Fibroblast of pulmonary artery (primary cell): ENCODE results near the gene AGAP1.

ENCODE experiments used
- DNase-seq: peaks from one replicate; pipeline ENCODE4 v3.0.0-alpha.2; 2010; ENCODE audit warnings: low read depth
- H3K4me3 ChIP-seq: replicated peaks from 2 replicates; pipeline ENCODE4 v1.5.1; 2011; ENCODE audit warnings: low read depth, mild to moderate bottlenecking, control low read depth, low read length, moderate library complexity
- CTCF ChIP-seq: IDR thresholded peaks from 2 replicates; pipeline ENCODE4 v1.5.1; 2011; ENCODE audit warnings: mild to moderate bottlenecking, control low read depth, low read length, inconsistent platforms; ENCODE audit errors: missing control alignments

The AGAP1 gene

GRCh38 chr2:235543851-235544688 lies 50.2 kb downstream of the AGAP1 start:
- no peak overlapping the region for H3K4me3 ChIP-seq
- TF ChIP-seq CTCF, result no peak
- no peak for DNase-seq

- no peak for TF ChIP-seq CTCF
- no peak for DNase-seq
- H3K4me3 ChIP-seq, result no peak overlapping the region
These were observed 50.8 kb downstream of the AGAP1 start for GRCh38 chr2:235544689-235544969.

GRCh38 chr2:235545339-235546150 lies 51.7 kb downstream of the AGAP1 start:
- no peak overlapping the region for H3K4me3 ChIP-seq
- DNase-seq, result no peak
- TF ChIP-seq CTCF, result no peak

GRCh38 chr2:235546151-235546435 lies 52.2 kb downstream of the AGAP1 start:
- H3K4me3 ChIP-seq, result no peak overlapping the region
- no peak for DNase-seq
- TF ChIP-seq CTCF, result no peak

GRCh38 chr2:235546436-235546835 lies 52.6 kb downstream of the AGAP1 start:
- no peak overlapping the region for H3K4me3 ChIP-seq
- no peak for DNase-seq
- TF ChIP-seq CTCF, result no peak

GRCh38 chr2:235549735-235550377 lies 56.0 kb downstream of the AGAP1 start:
- no peak for TF ChIP-seq CTCF
- DNase-seq, result no peak
- no peak overlapping the region for H3K4me3 ChIP-seq
